Neutrophil (primary cell): ENCODE results near the gene EGFR.
"Not testable (repeated sequence)": the region's sequence is repeated elsewhere in the genome, so short reads cannot be mapped to it uniquely, and the experiment has no call there.

Source experiments
- H3K27ac ChIP-seq: fragments of 200-600 bp; sonication (generic); 2 replicates; pipeline ENCODE4 v1.5.1; 2016; ENCODE audit warnings: mild to moderate bottlenecking, moderate library complexity
- H3K27me3 ChIP-seq: fragments of 200-600 bp; sonication (generic); 2 replicates; pipeline ENCODE4 v1.6.0; 2016; ENCODE audit warnings: mild to moderate bottlenecking
- H3K36me3 ChIP-seq: fragments of 200-600 bp; sonication (generic); 2 replicates; pipeline ENCODE4 v1.5.1; 2017
- H3K4me1 ChIP-seq, 2 experiments: fragments of 200-600 bp in 1 of 2; sonication (generic) in 1 of 2; 1 replicate in 1 of 2; 2 replicates in 1 of 2; pipeline versions ENCODE4 v1.5.1 to v1.6.1; 2013 to 2016; ENCODE audit warnings: low read depth in 1 of 2, low read length in 1 of 2, mild to moderate bottlenecking in 1 of 2, moderate library complexity in 1 of 2; ENCODE audit not compliant: control insufficient read depth in 1 of 2, insufficient read depth in 1 of 2
- H3K4me3 ChIP-seq, 2 experiments: fragments of 200-600 bp in 1 of 2; sonication (generic) in 1 of 2; 1 replicate in 1 of 2; 2 replicates in 1 of 2; pipeline ENCODE4 v1.5.1; 2013 to 2016; ENCODE audit warnings: low read depth in 1 of 2, low read length in 1 of 2, mild to moderate bottlenecking in 1 of 2, moderate library complexity in 1 of 2
- H3K9me3 ChIP-seq: fragments of 200-600 bp; sonication (generic); 2 replicates; pipeline ENCODE4 v1.5.1; 2016
- CTCF ChIP-seq: fragments of 200-600 bp; sonication (generic); IDR thresholded peaks from 2 replicates; pipeline ENCODE4 v1.5.1; 2016; ENCODE audit warnings: antibody characterized with exemption

EGFR gene

GRCh38 chr7:55032069-55032699 is 13.4 kb downstream of the EGFR start:
- no peak overlapping the region for H3K4me3 ChIP-seq
- no peaks in the 10 kb centered on the region for H3K4me1 ChIP-seq
- no peak overlapping the region for H3K27ac ChIP-seq
- H3K36me3 ChIP-seq, result no peaks in the 10 kb centered on the region
- TF ChIP-seq CTCF, result no peak
- no peaks in the 10 kb centered on the region for H3K9me3 ChIP-seq
- no peaks in the 10 kb centered on the region for H3K27me3 ChIP-seq

GRCh38 chr7:55033236-55033846 is 14.5 kb downstream of the EGFR start:
- Histone ChIP-seq H3K9me3 (no peaks in the 10 kb centered on the region), H3K27me3 (no peaks in the 10 kb centered on the region), H3K4me3 (no peak overlapping the region), H3K36me3 (no peaks in the 10 kb centered on the region), H3K27ac (no peak overlapping the region), H3K4me1 (no peaks in the 10 kb centered on the region)
- TF ChIP-seq CTCF, result no peak

GRCh38 chr7:55034776-55035175 is 16.0 kb downstream of the EGFR start:
- H3K4me3 ChIP-seq, result no peak overlapping the region
- TF ChIP-seq CTCF, result no peak
- no peaks in the 10 kb centered on the region for H3K36me3 ChIP-seq
- no peaks in the 10 kb centered on the region for H3K4me1 ChIP-seq
- no peaks in the 10 kb centered on the region for H3K27me3 ChIP-seq
- no peaks in the 10 kb centered on the region for H3K9me3 ChIP-seq
- no peak overlapping the region for H3K27ac ChIP-seq

GRCh38 chr7:55035410-55035809 is 16.6 kb downstream of the EGFR start:
- H3K36me3 ChIP-seq, H3K4me3 ChIP-seq, H3K27me3 ChIP-seq, H3K4me1 ChIP-seq, H3K27ac ChIP-seq, H3K9me3 ChIP-seq: not testable (repeated sequence)

GRCh38 chr7:55036950-55037736 is 18.3 kb downstream of the EGFR start:
- Histone ChIP-seq H3K27me3 (no peaks in the 10 kb centered on the region), H3K4me3 (no peak overlapping the region), H3K27ac (no peak overlapping the region), H3K9me3 (no peaks in the 10 kb centered on the region), H3K4me1 (no peaks in the 10 kb centered on the region), H3K36me3 (no peaks in the 10 kb centered on the region)
- no peak for TF ChIP-seq CTCF
